ENCODE results near the gene PGAP3.

DNA sequence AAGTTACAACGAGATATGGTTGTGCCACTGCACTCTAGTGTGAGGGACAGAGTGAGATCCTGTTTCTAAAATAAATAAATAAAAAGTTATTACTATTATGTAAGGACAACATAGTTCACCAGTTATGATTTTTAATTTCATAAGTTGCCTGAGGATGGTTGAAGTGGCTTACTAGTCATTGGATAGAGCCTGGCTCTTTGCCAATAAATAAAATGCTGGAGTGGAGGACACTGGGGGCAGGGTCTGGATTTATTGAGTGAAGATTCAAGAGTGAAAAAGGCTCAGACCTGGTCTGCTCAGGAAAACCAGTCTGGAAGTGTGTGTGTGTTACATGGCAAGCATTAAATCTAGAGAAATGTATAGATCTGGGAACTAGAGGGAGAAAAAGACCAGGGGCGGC lies 48.8 kb downstream of the PGAP3 start:
- TF ChIP-seq, protein P1, sequence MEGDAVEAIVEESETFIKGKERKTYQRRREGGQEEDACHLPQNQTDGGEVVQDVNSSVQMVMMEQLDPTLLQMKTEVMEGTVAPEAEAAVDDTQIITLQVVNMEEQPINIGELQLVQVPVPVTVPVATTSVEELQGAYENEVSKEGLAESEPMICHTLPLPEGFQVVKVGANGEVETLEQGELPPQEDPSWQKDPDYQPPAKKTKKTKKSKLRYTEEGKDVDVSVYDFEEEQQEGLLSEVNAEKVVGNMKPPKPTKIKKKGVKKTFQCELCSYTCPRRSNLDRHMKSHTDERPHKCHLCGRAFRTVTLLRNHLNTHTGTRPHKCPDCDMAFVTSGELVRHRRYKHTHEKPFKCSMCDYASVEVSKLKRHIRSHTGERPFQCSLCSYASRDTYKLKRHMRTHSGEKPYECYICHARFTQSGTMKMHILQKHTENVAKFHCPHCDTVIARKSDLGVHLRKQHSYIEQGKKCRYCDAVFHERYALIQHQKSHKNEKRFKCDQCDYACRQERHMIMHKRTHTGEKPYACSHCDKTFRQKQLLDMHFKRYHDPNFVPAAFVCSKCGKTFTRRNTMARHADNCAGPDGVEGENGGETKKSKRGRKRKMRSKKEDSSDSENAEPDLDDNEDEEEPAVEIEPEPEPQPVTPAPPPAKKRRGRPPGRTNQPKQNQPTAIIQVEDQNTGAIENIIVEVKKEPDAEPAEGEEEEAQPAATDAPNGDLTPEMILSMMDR (IDR thresholded peaks at IDR 0.05; ENCODE audit: low read depth, low read length), result no peak
- TF ChIP-seq POLR2A (IDR thresholded peaks at IDR 0.05; ENCODE audit: extremely low read depth, insufficient read length), result no peak
- TF ChIP-seq MYC (IDR thresholded peaks at IDR 0.05; ENCODE audit: low read depth, low read length), result no peak
- TF ChIP-seq, protein P2, sequence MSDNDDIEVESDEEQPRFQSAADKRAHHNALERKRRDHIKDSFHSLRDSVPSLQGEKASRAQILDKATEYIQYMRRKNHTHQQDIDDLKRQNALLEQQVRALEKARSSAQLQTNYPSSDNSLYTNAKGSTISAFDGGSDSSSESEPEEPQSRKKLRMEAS (IDR thresholded peaks at IDR 0.05; ENCODE audit: low read depth, low read length), result no peak
